HepG2 (cell line): Measurements from ENCODE around the gene ATP6V0A1. TPM values are rescaled to one million over a fixed set of nuclear protein-coding genes. Genes with fewer than 3 reads are reported as not detected.

Source experiments
- AKNA ChIP-seq: sonication (generic); formaldehyde crosslinking; IDR thresholded peaks from 2 replicates; pipeline ENCODE4 v1.4.0; 2020; ENCODE audit warnings: missing genetic modification reagents, borderline replicate concordance
- CAMTA2 ChIP-seq: sonication (generic); formaldehyde crosslinking; IDR thresholded peaks from 2 replicates; pipeline ENCODE4 v1.4.0; 2020; ENCODE audit warnings: mild to moderate bottlenecking, missing genetic modification reagents, borderline replicate concordance
- ESRRA ChIP-seq: sonication (generic); formaldehyde crosslinking; IDR thresholded peaks from 2 replicates; pipeline ENCODE4 v1.5.1; 2020; ENCODE audit warnings: mild to moderate bottlenecking, low read depth, missing genetic modification reagents
- HOXA3 ChIP-seq: sonication (generic); formaldehyde crosslinking; IDR thresholded peaks from 2 replicates; pipeline ENCODE4 v1.5.0; 2020; ENCODE audit warnings: missing genetic modification reagents
- PHB2 ChIP-seq: fragments of 450-650 bp; IDR thresholded peaks from 2 replicates; pipeline ENCODE4 v1.6.1; 2018; ENCODE audit not compliant: partially characterized antibody
- THYN1 ChIP-seq: sonication (generic); formaldehyde crosslinking; IDR thresholded peaks from 2 replicates; pipeline ENCODE4 v1.8.1; 2023; ENCODE audit warnings: low read depth, mild to moderate bottlenecking, moderate library complexity, missing genetic modification reagents, borderline replicate concordance
- ZBTB33 ChIP-seq: sonication (generic); formaldehyde crosslinking; IDR thresholded peaks from 2 replicates; pipeline ENCODE4 v1.4.0; 2020; ENCODE audit warnings: missing genetic modification reagents
- ZNF382 ChIP-seq: sonication (generic); formaldehyde crosslinking; IDR thresholded peaks from 2 replicates; pipeline ENCODE4 v1.5.0; 2020; ENCODE audit warnings: missing genetic modification reagents, mild to moderate bottlenecking, borderline replicate concordance
- polyA plus RNA-seq, 8 experiments: library from polyadenylated mRNA; depleted of rRNA in 3 of 8; stranded (reverse) in 7 of 8; unstranded in 1 of 8; fragments of >200 nt; fragmentation: Illumina TruSeq in 4 of 8; extraction: Trizol in 4 of 8; gene quantifications; 2 replicates each; pipeline versions ENCODE4 v1.2.1 to v1.2.3, GENCODE V29; 2011 to 2016; ENCODE audit warnings: low read depth in 4 of 8, missing spikeins in 1 of 8, mixed read lengths in 1 of 8; ENCODE audit not compliant: insufficient read depth in 1 of 8
- total RNA-seq, 5 experiments: library from RNA; depleted of rRNA; stranded (reverse); fragments of >200 nt; fragmentation: Illumina TruSeq; extraction: Trizol; gene quantifications; 2 replicates each; pipeline ENCODE4 v1.2.3, GENCODE V29; 2016; ENCODE audit warnings: low read depth in 1 of 5
- TF ChIP-seq, protein P1 (sequence below): sonication (generic); formaldehyde crosslinking; IDR thresholded peaks from 2 replicates; pipeline ENCODE4 v1.4.0; 2020; ENCODE audit warnings: mild to moderate bottlenecking, missing genetic modification reagents
- TF ChIP-seq, protein P2 (sequence below), 2 experiments: sonication (generic) in 1 of 2; formaldehyde crosslinking in 1 of 2; IDR thresholded peaks; 2 replicates each; pipeline versions ENCODE4 v1.4.0 to v1.6.1; 2016 to 2020; ENCODE audit warnings: borderline replicate concordance in 1 of 2, low read depth in 1 of 2, mild to moderate bottlenecking in 1 of 2, missing genetic modification reagents in 1 of 2

The ATP6V0A1 gene
- total and polyA plus RNA-seq, 2 of the 13 experiments (the other 11 are each of a cell fraction or from before 2014, with no cell fraction given): 27.9 to 54.1 TPM

DNA sequence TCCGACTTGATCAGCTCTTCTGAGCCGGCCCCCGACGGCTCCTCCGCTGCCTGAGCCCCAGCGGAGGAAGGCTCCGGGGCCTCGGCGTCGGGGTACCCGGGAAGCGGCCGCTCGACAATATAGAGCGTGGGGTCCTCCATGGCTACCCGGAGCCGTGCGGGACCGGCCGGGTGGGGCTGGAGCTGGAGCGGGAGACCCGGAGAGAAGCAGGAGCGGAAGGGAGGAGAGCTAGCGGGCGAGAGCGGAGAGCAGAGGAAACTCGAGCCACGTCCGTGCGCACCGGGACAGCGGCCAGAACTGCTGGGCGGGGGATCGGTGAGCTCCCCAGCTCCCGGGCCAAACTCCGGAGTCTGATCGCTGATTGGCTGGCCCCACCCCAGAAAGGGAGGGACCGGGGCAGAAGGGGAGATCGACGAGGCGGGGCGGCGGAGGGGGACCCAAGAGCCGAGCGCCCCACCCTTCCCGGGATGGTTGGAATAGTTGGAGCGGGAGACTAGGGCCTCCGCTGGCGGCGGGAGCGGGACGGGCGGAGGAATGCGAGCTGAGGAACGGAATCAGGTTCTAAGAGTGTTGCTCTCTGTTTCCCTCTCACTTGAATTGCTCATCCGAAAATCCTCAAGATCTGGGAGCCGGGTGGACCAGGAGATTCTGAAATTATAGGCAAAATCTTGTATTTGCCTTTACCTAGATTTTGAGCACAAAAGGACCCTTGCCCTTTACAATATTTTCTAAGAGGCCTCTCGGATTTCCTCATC is 35.5 kb upstream of the ATP6V0A1 start, which contains the start of gene CAVIN1 (continued):
- TF ChIP-seq, protein P1, sequence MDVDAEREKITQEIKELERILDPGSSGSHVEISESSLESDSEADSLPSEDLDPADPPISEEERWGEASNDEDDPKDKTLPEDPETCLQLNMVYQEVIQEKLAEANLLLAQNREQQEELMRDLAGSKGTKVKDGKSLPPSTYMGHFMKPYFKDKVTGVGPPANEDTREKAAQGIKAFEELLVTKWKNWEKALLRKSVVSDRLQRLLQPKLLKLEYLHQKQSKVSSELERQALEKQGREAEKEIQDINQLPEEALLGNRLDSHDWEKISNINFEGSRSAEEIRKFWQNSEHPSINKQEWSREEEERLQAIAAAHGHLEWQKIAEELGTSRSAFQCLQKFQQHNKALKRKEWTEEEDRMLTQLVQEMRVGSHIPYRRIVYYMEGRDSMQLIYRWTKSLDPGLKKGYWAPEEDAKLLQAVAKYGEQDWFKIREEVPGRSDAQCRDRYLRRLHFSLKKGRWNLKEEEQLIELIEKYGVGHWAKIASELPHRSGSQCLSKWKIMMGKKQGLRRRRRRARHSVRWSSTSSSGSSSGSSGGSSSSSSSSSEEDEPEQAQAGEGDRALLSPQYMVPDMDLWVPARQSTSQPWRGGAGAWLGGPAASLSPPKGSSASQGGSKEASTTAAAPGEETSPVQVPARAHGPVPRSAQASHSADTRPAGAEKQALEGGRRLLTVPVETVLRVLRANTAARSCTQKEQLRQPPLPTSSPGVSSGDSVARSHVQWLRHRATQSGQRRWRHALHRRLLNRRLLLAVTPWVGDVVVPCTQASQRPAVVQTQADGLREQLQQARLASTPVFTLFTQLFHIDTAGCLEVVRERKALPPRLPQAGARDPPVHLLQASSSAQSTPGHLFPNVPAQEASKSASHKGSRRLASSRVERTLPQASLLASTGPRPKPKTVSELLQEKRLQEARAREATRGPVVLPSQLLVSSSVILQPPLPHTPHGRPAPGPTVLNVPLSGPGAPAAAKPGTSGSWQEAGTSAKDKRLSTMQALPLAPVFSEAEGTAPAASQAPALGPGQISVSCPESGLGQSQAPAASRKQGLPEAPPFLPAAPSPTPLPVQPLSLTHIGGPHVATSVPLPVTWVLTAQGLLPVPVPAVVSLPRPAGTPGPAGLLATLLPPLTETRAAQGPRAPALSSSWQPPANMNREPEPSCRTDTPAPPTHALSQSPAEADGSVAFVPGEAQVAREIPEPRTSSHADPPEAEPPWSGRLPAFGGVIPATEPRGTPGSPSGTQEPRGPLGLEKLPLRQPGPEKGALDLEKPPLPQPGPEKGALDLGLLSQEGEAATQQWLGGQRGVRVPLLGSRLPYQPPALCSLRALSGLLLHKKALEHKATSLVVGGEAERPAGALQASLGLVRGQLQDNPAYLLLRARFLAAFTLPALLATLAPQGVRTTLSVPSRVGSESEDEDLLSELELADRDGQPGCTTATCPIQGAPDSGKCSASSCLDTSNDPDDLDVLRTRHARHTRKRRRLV (CRISPR knock-in tag): 0 out of 2 replicates have a peak, but pooled peaks have one; percentile 66
- TF ChIP-seq ZNF382 (CRISPR knock-in tag): no peak
- TF ChIP-seq, protein P2, sequence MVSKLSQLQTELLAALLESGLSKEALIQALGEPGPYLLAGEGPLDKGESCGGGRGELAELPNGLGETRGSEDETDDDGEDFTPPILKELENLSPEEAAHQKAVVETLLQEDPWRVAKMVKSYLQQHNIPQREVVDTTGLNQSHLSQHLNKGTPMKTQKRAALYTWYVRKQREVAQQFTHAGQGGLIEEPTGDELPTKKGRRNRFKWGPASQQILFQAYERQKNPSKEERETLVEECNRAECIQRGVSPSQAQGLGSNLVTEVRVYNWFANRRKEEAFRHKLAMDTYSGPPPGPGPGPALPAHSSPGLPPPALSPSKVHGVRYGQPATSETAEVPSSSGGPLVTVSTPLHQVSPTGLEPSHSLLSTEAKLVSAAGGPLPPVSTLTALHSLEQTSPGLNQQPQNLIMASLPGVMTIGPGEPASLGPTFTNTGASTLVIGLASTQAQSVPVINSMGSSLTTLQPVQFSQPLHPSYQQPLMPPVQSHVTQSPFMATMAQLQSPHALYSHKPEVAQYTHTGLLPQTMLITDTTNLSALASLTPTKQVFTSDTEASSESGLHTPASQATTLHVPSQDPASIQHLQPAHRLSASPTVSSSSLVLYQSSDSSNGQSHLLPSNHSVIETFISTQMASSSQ (IDR thresholded peaks at IDR 0.05; ENCODE audit: low read depth): no peak
- TF ChIP-seq, protein P2 (CRISPR knock-in tag; IDR thresholded peaks at IDR 0.05; ENCODE audit: borderline replicate concordance): 0 out of 2 replicates have a peak, but pooled peaks have one; percentile 47
- no peak for TF ChIP-seq ZBTB33
- 0 out of 2 replicates have a peak, but pooled peaks have one; percentile 46 for TF ChIP-seq AKNA
- TF ChIP-seq ESRRA (CRISPR knock-in tag): no peak
- no peak for TF ChIP-seq THYN1
- TF ChIP-seq HOXA3: no peak; the same call in 1 of the 2 replicates
- no peak for TF ChIP-seq PHB2
- no peak for TF ChIP-seq CAMTA2 (CRISPR knock-in tag)
